ENCODE data around the gene FADD. TPM values are rescaled to one million over a fixed set of nuclear protein-coding genes. Genes with fewer than 3 reads are reported as not detected.
A peak's percentile ranks its signal among the peaks of the same experiment; 100 is the strongest.

FADD gene
- total RNA-seq, 1 donor from 2014 or later = 20.0 TPM

- no peak for DNase-seq (ENCODE audit: low spot score, unreplicated experiment)
- no peak for TF ChIP-seq CTCF (IDR thresholded peaks at IDR 0.05; ENCODE audit: unreplicated experiment)
- Mint-ChIP-seq H3K27me3 (peaks cover 2% of the 10 kb centered on the region), H3K9me3 (ENCODE audit: low read depth) (no peaks in the 10 kb centered on the region), H3K4me3 (ENCODE audit: low read depth) (no peak overlapping the region), H3K4me1 (ENCODE audit: low read depth) (peaks cover 5% of the 10 kb centered on the region), H3K27ac (no peak overlapping the region), H3K36me3 (ENCODE audit: insufficient read depth) (no peaks in the 10 kb centered on the region)
Measured at GRCh38 chr11:70174547-70175235, 28.4 kb upstream of the FADD start.

GRCh38 chr11:70175236-70175698 lies 27.8 kb upstream of the FADD start:
- no peak for TF ChIP-seq CTCF (IDR thresholded peaks at IDR 0.05; ENCODE audit: unreplicated experiment)
- Mint-ChIP-seq H3K27me3 (peaks cover 4% of the 10 kb centered on the region), H3K36me3 (ENCODE audit: insufficient read depth) (no peaks in the 10 kb centered on the region), H3K27ac (no peak overlapping the region), H3K4me3 (ENCODE audit: low read depth) (no peak overlapping the region), H3K9me3 (ENCODE audit: low read depth) (no peaks in the 10 kb centered on the region), H3K4me1 (ENCODE audit: low read depth) (peaks cover 5% of the 10 kb centered on the region)
- DNase-seq (ENCODE audit: low spot score, unreplicated experiment) = no peak

- Mint-ChIP-seq H3K27ac (no peak overlapping the region), H3K27me3 (peaks cover 7% of the 10 kb centered on the region), H3K9me3 (ENCODE audit: low read depth) (no peaks in the 10 kb centered on the region), H3K4me1 (ENCODE audit: low read depth) (peaks cover 5% of the 10 kb centered on the region), H3K36me3 (ENCODE audit: insufficient read depth) (no peaks in the 10 kb centered on the region), H3K4me3 (ENCODE audit: low read depth) (no peak overlapping the region)
- TF ChIP-seq CTCF (IDR thresholded peaks at IDR 0.05; ENCODE audit: unreplicated experiment) = peak; percentile 50
- DNase-seq (ENCODE audit: low spot score, unreplicated experiment) = no peak
Measured at GRCh38 chr11:70176940-70177689, 26.0 kb upstream of the FADD start.

- H3K27me3 Mint-ChIP-seq = peaks cover 13% of the 10 kb centered on the region
- H3K9me3 Mint-ChIP-seq (ENCODE audit: low read depth) = no peaks in the 10 kb centered on the region
- H3K36me3 Mint-ChIP-seq (ENCODE audit: insufficient read depth) = no peaks in the 10 kb centered on the region
- no peak for TF ChIP-seq CTCF (IDR thresholded peaks at IDR 0.05; ENCODE audit: unreplicated experiment)
- H3K27ac Mint-ChIP-seq = no peak overlapping the region
- H3K4me1 Mint-ChIP-seq (ENCODE audit: low read depth) = no peaks in the 10 kb centered on the region
- DNase-seq (ENCODE audit: low spot score, unreplicated experiment) = no peak
- no peak overlapping the region for H3K4me3 Mint-ChIP-seq (ENCODE audit: low read depth)
Measured at GRCh38 chr11:70180906-70181305, 22.2 kb upstream of the FADD start.

- H3K27me3 Mint-ChIP-seq = peaks cover 14% of the 10 kb centered on the region
- DNase-seq (ENCODE audit: low spot score, unreplicated experiment) = no peak
- H3K9me3 Mint-ChIP-seq (ENCODE audit: low read depth) = no peaks in the 10 kb centered on the region
- no peak overlapping the region for H3K4me3 Mint-ChIP-seq (ENCODE audit: low read depth)
- TF ChIP-seq CTCF (IDR thresholded peaks at IDR 0.05; ENCODE audit: unreplicated experiment) = no peak
- H3K4me1 Mint-ChIP-seq (ENCODE audit: low read depth) = no peaks in the 10 kb centered on the region
- H3K27ac Mint-ChIP-seq = no peak overlapping the region
- H3K36me3 Mint-ChIP-seq (ENCODE audit: insufficient read depth) = no peaks in the 10 kb centered on the region
Measured at GRCh38 chr11:70182266-70182665, 20.8 kb upstream of the FADD start.
